Cerebellar cortex (tissue), 1 donor: ENCODE results near the gene NHLRC4.

Experiments used
- DNase-seq: peaks from one replicate; pipeline ENCODE4 v3.0.0-alpha.2; 2015; ENCODE audit warnings: low spot score

The NHLRC4 gene, protein sequence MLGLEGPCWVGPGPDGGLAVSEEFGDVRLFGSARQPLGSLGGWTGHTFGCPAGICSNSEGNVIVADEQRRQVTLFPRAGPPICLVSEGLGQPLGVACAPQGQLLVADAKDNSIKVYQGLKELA

DNA sequence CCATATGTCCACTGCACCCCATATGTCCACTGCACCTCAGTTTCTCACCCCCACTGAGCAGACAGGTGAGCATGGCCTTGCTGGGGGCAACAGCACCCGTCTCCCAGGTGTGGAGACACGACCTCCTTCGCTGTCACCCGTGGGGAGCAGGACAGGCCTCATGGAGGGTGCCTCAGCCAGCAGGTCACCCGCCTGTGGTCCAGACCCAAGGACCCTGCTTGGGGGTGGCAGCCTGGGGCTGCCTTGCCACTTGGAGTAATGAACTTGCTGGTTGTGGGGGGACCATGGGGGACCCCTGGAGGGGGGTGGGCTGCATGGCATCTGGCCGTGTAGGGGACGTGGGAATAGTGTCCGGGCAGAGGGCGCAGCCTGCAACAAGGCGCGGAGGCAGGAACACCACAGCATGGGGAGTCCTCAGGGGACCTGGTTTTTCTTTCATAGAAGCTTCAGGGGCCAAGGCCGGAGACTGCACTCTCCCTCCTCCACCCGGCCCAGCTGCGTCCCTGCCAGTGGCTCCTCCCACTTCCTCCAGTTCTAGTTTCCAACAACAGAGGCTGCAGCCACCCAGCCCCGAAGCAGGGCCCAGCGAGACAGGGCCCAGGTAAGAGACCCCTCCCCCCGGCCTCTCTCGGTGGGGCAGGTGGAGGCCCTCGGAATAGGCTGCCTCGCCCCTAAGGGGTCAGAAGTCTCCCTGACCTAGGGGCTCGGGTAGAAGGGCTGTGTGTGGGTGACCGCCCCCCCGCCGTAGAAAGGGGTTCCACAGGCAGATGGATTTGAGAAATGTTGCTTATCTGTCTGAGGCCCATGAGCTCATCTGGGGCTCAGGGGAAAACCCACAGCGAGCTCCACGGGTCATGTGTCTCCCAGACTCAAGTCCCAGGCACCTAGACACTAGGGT lies at the start of gene NHLRC4:
TSS of gene NHLRC4 (plus strand) at position 531 of the 898 bp plus-strand sequence. CDS start 1,043 bp downstream, outside the sequence.
- DNase-seq, result peak; percentile 51

- DNase-seq, result no peak
Measured at GRCh38 chr16:518858-519257, 47.9 kb upstream of the NHLRC4 start.

- DNase-seq, result no peak
Measured at GRCh38 chr16:519425-519824, 47.4 kb upstream of the NHLRC4 start.

GRCh38 chr16:519841-520687 lies 46.7 kb upstream of the NHLRC4 start:
- no peak for DNase-seq

GRCh38 chr16:520847-521246 lies 46.0 kb upstream of the NHLRC4 start:
- no peak for DNase-seq

GRCh38 chr16:521381-522210 lies 45.2 kb upstream of the NHLRC4 start:
- no peak for DNase-seq

DNA sequence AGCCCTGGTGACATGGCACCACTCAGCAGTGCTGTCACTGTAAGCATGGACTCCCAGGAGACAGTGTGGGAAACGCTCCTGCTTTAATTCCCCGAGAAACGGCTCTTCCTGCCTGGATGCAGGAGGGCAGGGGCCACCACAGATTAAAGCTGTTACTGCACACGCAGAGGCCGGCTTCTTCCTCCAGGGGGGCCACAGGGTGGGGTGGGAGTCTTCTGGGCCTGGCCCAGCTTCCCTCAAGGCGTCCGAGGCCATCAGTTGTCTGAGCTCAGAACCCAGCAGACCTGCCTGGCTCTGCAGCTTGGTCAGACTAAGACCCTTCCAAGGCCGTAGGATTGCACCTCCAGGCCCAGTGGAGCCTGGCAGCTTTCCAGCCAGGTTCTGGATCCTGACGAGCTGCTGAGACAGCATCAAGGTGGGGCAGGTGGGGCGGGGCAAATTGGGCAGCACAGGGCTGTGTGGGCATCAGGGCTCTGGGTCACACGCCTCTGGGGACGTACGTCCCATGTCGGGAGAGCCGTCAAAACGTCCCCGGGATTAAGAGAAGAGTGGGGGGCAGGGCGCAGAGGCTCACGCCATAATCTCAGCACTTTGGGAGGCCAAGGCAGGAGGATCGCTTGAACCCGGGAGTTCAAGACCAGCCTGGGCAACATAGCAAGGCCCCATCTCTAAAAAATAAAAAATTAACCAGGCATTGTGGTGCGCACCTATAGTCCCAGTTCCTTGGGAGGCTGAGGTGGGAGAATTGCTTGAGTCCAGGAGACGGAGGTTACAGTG lies 44.3 kb upstream of the NHLRC4 start:
- no peak for DNase-seq

DNA sequence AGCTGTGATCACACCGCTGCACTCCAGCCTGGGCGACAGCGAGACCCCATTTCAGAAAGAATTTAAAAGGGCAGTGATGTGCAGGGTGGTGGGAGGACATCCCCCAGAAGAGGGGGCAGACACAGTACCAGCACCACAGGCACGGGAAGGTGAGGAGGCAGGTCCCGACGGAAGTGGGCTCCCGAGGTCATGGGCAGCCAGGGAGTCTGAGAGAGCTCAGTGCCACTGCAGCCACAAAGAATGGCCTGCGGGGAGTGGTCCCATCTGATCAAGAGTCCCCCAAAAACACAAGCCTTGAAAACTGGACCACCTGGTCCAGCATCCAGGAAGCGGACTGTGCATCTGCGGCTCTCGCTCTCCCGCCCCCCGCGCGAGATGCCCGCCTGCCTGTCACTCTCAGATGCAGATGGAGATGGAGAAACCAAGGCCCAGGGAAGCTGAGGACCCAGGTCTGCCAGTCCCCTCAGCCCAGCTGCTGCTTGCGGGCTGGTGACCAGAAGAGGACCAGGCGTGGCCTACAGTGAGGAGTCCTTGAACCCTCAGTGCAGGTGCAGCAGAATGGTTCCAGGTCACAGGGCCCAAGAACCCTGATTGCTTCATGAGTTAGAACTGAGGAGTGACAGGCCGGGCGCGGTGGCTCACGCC lies 43.6 kb upstream of the NHLRC4 start:
- DNase-seq, result no peak

DNA sequence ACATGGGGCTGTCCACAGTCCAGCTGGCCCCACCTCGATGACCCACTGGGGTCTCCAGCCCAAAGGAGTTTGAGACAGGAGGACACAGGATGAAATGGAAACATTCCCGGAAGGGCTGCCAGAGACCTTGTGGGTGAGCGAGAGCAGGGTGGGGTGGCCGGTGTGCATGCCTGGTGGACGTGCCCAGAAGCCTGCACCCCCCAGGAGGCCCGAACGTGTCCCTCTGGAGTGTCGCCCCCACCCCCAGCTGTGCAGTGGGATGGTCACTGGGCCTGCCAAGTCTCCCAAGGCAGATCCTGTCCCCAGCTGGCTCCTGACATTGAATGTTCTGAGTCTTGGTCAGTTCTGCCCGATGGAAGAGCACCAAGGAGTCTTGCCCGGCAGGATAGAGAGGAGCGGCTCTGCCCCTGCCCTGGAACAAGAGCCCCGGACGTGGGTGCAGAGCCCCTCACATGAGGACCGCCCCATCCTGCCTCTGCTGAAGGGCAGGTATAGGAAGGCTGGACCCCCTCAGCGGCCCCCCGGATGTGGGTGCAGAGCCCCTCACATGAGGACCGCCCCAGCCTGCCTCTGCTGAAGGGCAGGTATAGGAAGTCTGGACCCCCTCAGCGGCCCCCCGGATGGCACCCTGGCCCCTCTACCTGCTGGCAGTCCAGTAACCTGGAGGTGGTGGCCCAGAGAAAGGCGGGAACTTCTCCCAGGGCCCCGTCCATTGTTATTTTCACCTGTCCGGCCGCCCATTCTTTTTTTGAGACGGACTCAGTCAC lies 42.3 kb upstream of the NHLRC4 start:
- no peak for DNase-seq

GRCh38 chr16:525123-525519 lies 41.7 kb upstream of the NHLRC4 start:
- no peak for DNase-seq

DNA sequence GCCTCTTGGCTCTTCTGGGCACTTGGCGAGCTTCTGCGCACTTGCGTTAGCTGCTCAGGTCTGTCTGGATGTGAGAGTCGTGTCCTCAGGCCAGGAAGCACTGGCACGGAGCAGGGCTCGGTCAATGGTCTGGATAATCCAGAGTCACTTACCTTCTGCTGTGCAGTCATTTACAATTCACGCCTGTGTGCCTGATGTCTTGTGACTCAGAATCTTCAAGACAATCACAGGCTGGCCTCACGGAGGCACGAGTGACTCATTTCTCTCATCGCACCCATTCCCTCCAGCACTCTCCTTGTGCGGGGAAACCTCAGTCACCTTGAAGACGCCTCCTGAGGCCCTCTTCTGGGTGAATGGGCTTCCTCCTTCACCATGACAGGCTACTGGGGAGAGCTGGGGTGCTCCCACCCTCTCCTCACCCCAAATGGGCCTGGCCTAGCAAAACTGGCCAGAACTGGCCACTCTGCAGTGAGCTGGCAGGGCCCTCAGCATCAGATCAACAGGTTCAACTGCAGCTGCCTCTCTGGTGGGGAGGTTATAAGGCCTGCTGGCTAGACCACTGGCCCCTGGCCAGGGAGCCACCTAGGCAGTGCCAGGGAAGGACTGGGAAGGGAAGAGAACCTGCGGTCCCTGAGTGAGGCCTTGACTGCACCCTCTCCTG lies 41.2 kb upstream of the NHLRC4 start:
- DNase-seq, result peak; percentile 42

DNA sequence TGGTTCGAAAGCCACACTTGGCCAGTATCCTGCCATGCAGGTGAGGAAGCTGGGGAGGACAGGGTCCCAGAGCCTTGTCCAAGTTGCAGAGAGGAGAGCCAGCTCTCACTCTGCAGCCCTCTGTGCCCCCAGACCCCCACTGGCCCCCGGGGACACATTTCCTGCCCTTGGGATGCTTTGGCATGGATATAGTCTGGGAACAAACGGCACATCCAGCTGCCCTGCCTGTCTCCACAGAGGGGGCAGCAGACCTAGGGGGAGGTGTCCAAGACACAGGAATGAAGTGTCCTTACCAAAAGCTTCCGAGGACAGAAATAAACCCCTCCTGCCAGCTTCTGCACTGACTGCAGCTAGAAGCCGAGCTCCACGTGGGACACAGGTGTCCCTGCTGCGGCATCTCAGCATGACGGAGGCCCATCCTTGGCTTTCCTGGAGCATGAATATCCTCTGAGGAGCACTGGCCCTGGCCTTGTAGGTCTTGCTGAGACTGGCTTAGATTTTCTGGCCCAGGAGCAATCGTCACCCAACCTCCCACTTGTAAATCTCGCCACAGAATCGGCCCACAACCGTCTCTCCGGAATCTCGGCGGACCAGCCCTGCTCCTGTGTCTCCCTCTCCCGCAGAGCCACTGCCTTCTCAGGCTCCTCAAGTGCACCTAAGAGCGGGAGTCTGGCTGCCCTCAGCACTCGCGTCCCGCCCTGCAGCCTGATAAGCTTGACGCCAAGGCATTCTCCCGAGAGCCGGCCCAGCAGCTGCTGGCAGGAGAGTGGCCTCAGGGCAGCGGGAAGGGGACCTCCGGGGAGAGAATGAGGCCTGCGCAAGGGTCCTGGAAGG lies 40.4 kb upstream of the NHLRC4 start:
- DNase-seq, result peak; percentile 38

DNA sequence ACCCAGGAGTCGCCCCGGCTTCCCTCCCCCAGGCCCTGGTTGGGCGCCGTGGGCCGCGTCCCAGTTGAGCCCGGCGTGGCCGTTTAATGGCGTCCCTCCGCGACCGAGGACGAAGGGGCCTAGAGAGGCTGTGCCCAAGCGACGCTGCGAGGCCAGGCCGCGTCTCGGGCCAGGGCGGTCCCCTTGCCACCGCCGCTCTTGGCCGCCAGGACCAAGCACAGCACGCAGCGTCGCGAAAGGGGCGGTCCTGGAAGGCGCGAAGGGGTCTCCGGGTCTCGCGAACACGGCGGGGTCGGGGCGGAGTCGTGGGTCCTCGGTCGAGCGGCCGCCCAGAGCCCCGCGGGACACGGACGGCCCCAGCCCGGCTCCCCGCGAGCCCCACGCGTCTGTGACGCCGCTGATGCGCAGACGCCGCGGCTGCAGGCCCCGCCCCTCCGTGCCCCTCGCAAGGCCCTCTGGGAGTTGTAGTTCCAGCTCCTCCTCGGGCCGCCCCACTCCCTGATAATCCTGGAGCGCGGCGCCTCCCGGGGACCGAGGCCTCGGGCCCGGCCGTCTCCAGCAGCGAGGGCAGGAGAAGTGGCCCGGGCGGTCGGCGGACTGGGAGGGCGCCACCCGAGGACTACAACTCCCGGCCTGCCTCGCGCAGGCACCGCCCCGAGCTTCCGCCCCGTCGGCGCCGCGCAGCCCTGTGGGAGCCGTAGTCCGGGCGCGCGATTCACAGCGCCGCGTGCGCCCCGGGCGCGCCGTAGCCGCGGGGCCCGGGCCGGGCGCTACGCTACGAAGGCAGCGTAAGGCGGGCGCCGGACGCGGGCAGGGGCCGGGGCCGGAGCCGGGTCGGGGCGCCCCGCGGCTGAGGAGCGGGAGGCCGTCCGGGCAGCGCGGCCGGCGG lies 39.5 kb upstream of the NHLRC4 start, which contains the start of gene CAPN15:
TSS of gene CAPN15 (plus strand) at position 698 of the 889 bp plus-strand sequence. CDS start 19,127 bp downstream, outside the sequence.
- DNase-seq, result peak; percentile 83

DNA sequence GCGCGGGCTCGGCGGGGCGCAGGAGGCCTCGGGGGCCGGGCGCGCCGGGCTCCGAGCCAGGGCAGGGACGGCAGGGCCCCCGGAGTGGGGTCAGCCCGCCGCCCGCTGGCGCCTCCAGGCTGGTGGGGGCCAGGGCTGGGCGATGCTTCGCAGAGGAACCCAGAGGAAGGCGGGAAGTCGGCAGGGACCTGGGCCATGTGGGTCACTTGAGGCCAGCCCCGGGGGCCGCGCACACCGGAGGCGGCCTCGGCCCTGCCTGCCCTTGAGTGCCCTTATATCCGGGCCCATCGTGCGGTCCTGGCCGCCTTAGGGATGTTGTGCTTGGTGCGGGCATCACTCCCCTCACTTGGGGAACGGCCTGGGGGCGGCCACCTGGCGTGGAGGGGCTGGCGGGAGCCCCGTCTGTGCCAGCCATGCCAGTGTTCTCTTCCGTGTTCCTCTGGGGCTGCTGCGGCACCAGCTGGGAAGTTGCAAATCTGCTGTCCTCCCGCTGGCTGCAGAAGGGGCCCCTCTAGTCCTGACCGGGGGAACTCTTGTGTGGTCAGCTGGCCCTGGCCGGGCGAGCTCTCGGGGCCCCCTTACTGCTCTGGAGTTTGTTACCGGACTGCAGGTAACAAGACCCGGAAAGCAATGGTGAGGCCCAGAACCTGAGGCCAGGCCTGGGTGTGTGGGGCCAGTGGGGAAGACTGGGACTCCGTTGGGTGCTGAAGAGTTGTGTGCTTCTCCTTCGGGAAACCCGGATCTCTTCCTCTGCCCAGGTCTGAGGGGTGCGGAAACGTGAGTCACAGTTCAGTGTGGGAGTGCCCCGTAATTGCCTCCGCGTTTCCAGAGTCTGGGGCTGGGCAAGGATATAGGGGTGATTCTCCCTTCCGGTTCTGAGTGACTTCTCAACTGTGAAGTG lies 38.4 kb upstream of the NHLRC4 start:
- DNase-seq, result no peak

- no peak for DNase-seq
Measured at GRCh38 chr16:529012-529575, 37.7 kb upstream of the NHLRC4 start.
